ENCODE results near the gene CP.
"Not testable (repeated sequence)": the region's sequence is repeated elsewhere in the genome, so short reads cannot be mapped to it uniquely, and the experiment has no call there.

Gene CP
- 0 reads per million in 2 experiments for total RNA-seq

- no peak for DNase-seq (ENCODE audit: low read depth)
Observed at GRCh38 chr3:149221783-149222517, at the start of gene CP. TSS of gene CP (minus strand) at chr3:149221829. CDS start at chr3:149221792, 37 bp downstream.

- no peak for DNase-seq (ENCODE audit: low read depth)
Observed at GRCh38 chr3:149270180-149270579, 48.6 kb upstream of the CP start.

GRCh38 chr3:149269687-149270086, 48.1 kb upstream of the CP start:
- no peak for DNase-seq (ENCODE audit: low read depth)

GRCh38 chr3:149267565-149267964, 45.9 kb upstream of the CP start:
- DNase-seq (ENCODE audit: low read depth) = no peak

- no peak for DNase-seq (ENCODE audit: low read depth)
Observed at GRCh38 chr3:149266736-149267135, 45.1 kb upstream of the CP start.

- no peak for DNase-seq (ENCODE audit: low read depth)
Observed at GRCh38 chr3:149263856-149264255, 42.2 kb upstream of the CP start.

GRCh38 chr3:149258714-149259113, 37.1 kb upstream of the CP start:
- no peak for DNase-seq (ENCODE audit: low read depth)

- no peak for DNase-seq (ENCODE audit: low read depth)
Observed at GRCh38 chr3:149258298-149258697, 36.7 kb upstream of the CP start.

GRCh38 chr3:149252272-149252671, 30.6 kb upstream of the CP start:
- DNase-seq (ENCODE audit: low read depth) = no peak

- no peak for DNase-seq (ENCODE audit: low read depth)
Observed at GRCh38 chr3:149251186-149251585, 29.6 kb upstream of the CP start.

GRCh38 chr3:149247929-149248691, 26.5 kb upstream of the CP start:
- DNase-seq (ENCODE audit: low read depth) = no peak

GRCh38 chr3:149247008-149247710, 25.5 kb upstream of the CP start:
- DNase-seq (ENCODE audit: low read depth) = no peak

GRCh38 chr3:149245738-149246451, 24.3 kb upstream of the CP start:
- DNase-seq (ENCODE audit: low read depth) = no peak

- DNase-seq (ENCODE audit: low read depth) = no peak
Observed at GRCh38 chr3:149243540-149243939, 21.9 kb upstream of the CP start.

GRCh38 chr3:149239357-149239936, 17.8 kb upstream of the CP start:
- DNase-seq (ENCODE audit: low read depth) = no peak

GRCh38 chr3:149238268-149238667, 16.6 kb upstream of the CP start:
- DNase-seq (ENCODE audit: low read depth) = not testable (repeated sequence)

GRCh38 chr3:149235599-149236424, 14.2 kb upstream of the CP start:
- DNase-seq (ENCODE audit: low read depth) = no peak

- DNase-seq (ENCODE audit: low read depth) = no peak
Observed at GRCh38 chr3:149234671-149235245, 13.1 kb upstream of the CP start.

GRCh38 chr3:149233323-149233722, 11.7 kb upstream of the CP start:
- DNase-seq (ENCODE audit: low read depth) = no peak

GRCh38 chr3:149231871-149232270, 10.2 kb upstream of the CP start:
- no peak for DNase-seq (ENCODE audit: low read depth)

All from T follicular helper cell (primary cell).